Suprapubic skin (tissue), 4 donors: Measurements from ENCODE around the gene SCUBE1. TPM values are rescaled to one million over a fixed set of nuclear protein-coding genes. Genes with fewer than 3 reads are reported as not detected.

ENCODE experiments used
- DNase-seq, 2 donors: peaks; one replicate each; pipeline ENCODE4 v3.0.0-alpha.2; 2019; ENCODE audit warnings: low spot score in 2 of 2
- H3K27ac ChIP-seq: fragments of 200-600 bp; sonication (generic); one replicate; pipeline ENCODE4 v1.5.1; 2019
- H3K27me3 ChIP-seq: fragments of 200-600 bp; sonication (generic); one replicate; pipeline ENCODE4 v1.5.1; 2019
- H3K36me3 ChIP-seq: fragments of 200-600 bp; sonication (generic); one replicate; pipeline ENCODE4 v1.5.1; 2019
- H3K4me1 ChIP-seq: fragments of 200-600 bp; sonication (generic); one replicate; pipeline ENCODE4 v1.5.1; 2019
- H3K4me3 ChIP-seq: fragments of 200-600 bp; sonication (generic); one replicate; pipeline ENCODE4 v1.5.1; 2019; ENCODE audit warnings: mild to moderate bottlenecking
- H3K9me3 ChIP-seq: fragments of 200-600 bp; sonication (generic); one replicate; pipeline ENCODE4 v1.5.1; 2019
- EP300 ChIP-seq: sonication (generic); formaldehyde crosslinking; IDR thresholded peaks from one replicate; pipeline ENCODE4 v1.6.1; 2017; ENCODE audit warnings: antibody characterized with exemption
- POLR2A ChIP-seq, 2 donors: fragments of 450-650 bp; IDR thresholded peaks; one replicate each; pipeline ENCODE4 v1.6.1; 2017; ENCODE audit warnings: antibody characterized with exemption in 2 of 2, mild to moderate bottlenecking in 2 of 2, moderate library complexity in 2 of 2
- POLR2AphosphoS5 ChIP-seq, 3 donors: sonication (generic); formaldehyde crosslinking; IDR thresholded peaks; one replicate each; pipeline ENCODE4 v1.6.1; 2017; ENCODE audit warnings: antibody characterized with exemption in 3 of 3
- WGBS: methylation state at CpG from one replicate; pipeline ENCODE4 v1.1.5; 2018; 5-methylcytosine and 5-hydroxymethylcytosine counted together
- total RNA-seq, 4 donors: library from RNA; depleted of rRNA; stranded (reverse); fragments of >200 nt; gene quantifications; one replicate each; pipeline ENCODE4 v1.1.0, GENCODE V29; 2016
- TF ChIP-seq, protein P1 (sequence below), 2 donors: fragments of 200-600 bp in 1 of 2; fragments of 450-650 bp in 1 of 2; sonication (generic) in 1 of 2; IDR thresholded peaks; one replicate each; pipeline ENCODE4 v1.5.1; 2016 to 2019; ENCODE audit warnings: antibody characterized with exemption in 2 of 2, mild to moderate bottlenecking in 1 of 2, moderate library complexity in 1 of 2

The SCUBE1 gene
- total RNA-seq, 4 donors from 2014 or later = 0.47 to 1.1 (median 0.78) TPM

DNA sequence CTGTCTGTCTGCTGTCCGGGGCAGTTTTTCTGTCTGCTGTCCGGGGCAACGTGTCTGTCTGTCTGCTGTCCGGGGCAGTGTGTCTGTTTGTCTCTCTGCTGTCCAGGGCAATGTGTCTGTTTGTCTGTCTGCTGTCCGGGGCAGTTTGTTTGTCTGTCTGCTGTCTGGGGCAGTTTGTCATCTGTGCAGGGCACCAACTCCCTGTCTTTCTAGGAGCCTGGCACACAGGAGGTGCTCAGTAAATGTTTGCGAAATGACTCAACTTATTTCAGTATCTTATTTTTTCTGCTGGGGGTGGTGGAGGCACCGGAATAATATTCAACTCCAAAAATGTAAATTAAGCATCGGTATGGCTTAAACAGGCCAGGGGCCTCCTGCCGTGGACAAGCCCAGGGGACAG lies 144.2 kb downstream of the SCUBE1 start:
- Histone ChIP-seq H3K4me3 (no peak overlapping the region), H3K27me3 (peaks cover 12% of the 10 kb centered on the region), H3K36me3 (no peaks in the 10 kb centered on the region), H3K4me1 (peaks cover 2% of the 10 kb centered on the region), H3K9me3 (no peaks in the 10 kb centered on the region), H3K27ac (no peak overlapping the region)
- 78% methylated on average over 9 of the region's 9 CpGs for WGBS
- no peak for TF ChIP-seq POLR2A (IDR thresholded peaks at IDR 0.05)
- TF ChIP-seq EP300 = no peak
- TF ChIP-seq, protein P1, sequence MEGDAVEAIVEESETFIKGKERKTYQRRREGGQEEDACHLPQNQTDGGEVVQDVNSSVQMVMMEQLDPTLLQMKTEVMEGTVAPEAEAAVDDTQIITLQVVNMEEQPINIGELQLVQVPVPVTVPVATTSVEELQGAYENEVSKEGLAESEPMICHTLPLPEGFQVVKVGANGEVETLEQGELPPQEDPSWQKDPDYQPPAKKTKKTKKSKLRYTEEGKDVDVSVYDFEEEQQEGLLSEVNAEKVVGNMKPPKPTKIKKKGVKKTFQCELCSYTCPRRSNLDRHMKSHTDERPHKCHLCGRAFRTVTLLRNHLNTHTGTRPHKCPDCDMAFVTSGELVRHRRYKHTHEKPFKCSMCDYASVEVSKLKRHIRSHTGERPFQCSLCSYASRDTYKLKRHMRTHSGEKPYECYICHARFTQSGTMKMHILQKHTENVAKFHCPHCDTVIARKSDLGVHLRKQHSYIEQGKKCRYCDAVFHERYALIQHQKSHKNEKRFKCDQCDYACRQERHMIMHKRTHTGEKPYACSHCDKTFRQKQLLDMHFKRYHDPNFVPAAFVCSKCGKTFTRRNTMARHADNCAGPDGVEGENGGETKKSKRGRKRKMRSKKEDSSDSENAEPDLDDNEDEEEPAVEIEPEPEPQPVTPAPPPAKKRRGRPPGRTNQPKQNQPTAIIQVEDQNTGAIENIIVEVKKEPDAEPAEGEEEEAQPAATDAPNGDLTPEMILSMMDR (IDR thresholded peaks at IDR 0.05) = no peak
- no peak for TF ChIP-seq POLR2AphosphoS5 (IDR thresholded peaks at IDR 0.05)
- no peak for DNase-seq

DNA sequence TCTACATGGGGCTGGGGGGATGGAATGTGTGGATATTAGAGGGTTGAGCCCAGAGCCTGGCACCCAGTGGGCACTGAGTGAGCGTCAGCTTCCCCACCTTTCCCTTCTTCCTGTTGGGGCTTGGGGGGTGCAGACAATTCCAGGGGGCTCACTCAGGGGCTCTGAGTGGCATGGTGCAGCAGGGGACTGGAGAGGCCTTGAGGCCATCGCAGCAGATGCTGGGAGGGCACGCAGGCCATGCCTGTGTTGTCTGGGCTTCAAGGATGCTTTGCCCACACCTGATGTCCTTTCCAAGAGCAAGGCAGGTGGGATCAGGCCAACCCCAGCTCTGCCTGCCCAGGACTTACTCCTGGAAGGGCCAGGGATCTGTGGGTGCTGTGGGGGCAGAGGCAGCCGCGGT lies 145.0 kb downstream of the SCUBE1 start:
- WGBS = 95% methylated on average over 3 of the region's 5 CpGs
- Histone ChIP-seq H3K4me1 (peaks cover 2% of the 10 kb centered on the region), H3K4me3 (no peak overlapping the region), H3K27me3 (peaks cover 12% of the 10 kb centered on the region), H3K36me3 (no peaks in the 10 kb centered on the region), H3K27ac (no peak overlapping the region), H3K9me3 (no peaks in the 10 kb centered on the region)
- no peak for DNase-seq
- TF ChIP-seq EP300 (no peak), POLR2AphosphoS5 (IDR thresholded peaks at IDR 0.05) (no peak), POLR2A (IDR thresholded peaks at IDR 0.05) (no peak)
- TF ChIP-seq, protein P1 (IDR thresholded peaks at IDR 0.05) = no peak

DNA sequence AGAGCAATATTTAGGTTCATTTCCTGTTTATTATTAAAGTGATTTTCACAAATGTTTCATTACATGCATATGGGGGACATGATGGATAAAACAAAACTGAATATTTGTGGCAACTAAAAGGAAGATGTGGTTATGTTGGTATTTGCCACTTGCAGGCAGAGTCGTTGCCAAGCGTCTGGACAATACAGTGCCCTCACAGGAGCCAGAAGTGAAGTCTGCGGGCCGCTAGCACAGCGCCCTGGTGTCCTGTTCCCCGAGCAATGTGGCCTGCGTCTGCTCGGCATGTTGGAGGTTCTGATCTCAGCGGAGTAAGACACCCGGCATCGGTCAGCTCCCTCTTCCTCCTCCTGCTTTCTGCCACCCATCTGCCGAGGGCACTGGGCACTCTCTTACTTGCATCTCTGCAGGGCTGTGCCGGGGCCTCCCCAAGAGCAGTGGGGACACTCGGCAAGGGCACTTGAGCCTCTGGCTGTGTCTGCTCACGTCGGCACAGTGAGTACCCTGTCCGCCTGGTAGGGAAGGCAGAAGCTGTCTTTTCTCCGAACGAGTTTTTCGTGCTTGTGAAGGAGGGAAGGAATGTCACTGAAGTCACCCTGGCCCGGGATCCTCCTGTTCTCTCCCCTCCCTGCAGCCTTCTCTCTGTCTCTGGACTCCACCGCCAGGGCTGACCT lies 145.8 kb downstream of the SCUBE1 start:
- peaks cover 2% of the 10 kb centered on the region for H3K4me1 ChIP-seq
- TF ChIP-seq POLR2AphosphoS5 (IDR thresholded peaks at IDR 0.05) (no peak), POLR2A (IDR thresholded peaks at IDR 0.05) (no peak), EP300 (no peak)
- TF ChIP-seq, protein P1 (IDR thresholded peaks at IDR 0.05) = no peak
- no peaks in the 10 kb centered on the region for H3K36me3 ChIP-seq
- WGBS = 53% methylated on average over 22 of the region's 22 CpGs
- peaks cover 12% of the 10 kb centered on the region for H3K27me3 ChIP-seq
- H3K27ac ChIP-seq = no peak overlapping the region
- H3K9me3 ChIP-seq = no peaks in the 10 kb centered on the region
- no peak overlapping the region for H3K4me3 ChIP-seq
- DNase-seq = no peak

DNA sequence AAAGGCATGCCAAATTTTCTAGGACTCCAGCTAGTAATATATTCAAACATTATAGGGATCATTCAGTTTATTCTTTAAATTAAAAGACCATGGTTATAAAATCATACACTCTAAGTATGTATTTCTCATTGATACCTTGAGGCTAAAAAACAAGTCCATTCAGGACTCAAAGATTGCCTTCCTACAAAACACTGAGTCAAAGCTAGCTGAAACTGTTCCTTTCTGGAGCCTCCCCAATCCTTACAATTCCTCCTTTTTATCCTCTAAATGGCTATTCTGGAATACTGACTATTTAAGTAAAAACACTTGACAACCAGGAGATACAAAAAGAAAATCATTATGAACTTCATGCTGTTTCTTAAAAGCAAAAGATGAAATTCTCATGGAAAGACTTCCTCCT lies 151.3 kb downstream of the SCUBE1 start:
- H3K27ac ChIP-seq = no peak overlapping the region
- no peaks in the 10 kb centered on the region for H3K27me3 ChIP-seq
- TF ChIP-seq EP300 (no peak), POLR2AphosphoS5 (IDR thresholded peaks at IDR 0.05) (no peak), POLR2A (IDR thresholded peaks at IDR 0.05) (no peak)
- TF ChIP-seq, protein P1 (IDR thresholded peaks at IDR 0.05) = no peak
- no peak overlapping the region for H3K4me3 ChIP-seq
- H3K36me3 ChIP-seq = no peaks in the 10 kb centered on the region
- H3K4me1 ChIP-seq = peaks cover 7% of the 10 kb centered on the region
- no peak for DNase-seq
- no peaks in the 10 kb centered on the region for H3K9me3 ChIP-seq

DNA sequence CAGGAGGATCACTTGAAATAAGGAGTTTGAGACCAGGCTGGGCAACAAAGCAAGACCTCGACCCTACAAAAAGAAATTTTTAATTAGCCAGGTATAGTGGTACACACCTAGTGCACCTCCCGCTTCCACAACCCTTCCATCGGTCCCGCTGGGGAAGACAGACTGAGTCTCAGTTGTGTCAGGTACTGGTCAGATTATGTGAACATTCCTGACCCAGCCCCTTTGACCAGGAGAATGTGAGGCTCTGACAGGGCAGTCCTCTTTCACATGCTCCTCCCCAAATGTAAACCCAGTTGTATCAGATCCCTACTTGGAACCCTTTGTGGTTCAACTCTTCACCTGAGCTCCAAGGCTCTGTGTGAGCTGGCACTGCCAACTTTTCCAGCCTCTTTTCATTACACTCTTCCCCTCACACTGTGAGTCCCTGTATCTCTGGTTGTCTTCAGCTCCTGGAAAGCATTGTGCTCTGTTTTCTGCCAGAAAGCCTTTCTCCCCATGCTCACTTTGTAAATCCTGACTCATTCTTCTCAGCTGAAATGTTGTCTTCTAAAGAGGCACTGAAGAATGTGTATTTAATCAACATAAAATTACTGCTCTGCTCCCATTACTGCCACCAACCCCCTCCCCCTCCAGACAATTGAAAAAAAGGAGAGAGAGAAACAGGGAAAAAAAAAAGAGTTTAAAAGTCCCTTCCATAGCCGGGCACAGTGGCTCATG lies 154.2 kb downstream of the SCUBE1 start:
- 90% methylated on average over 5 of the region's 5 CpGs for WGBS
- TF ChIP-seq POLR2A (IDR thresholded peaks at IDR 0.05) = no peak
- no peak for TF ChIP-seq POLR2AphosphoS5 (IDR thresholded peaks at IDR 0.05)
- TF ChIP-seq EP300 = no peak
- TF ChIP-seq, protein P1 (IDR thresholded peaks at IDR 0.05) = no peak
- Histone ChIP-seq H3K4me1 (peaks cover 34% of the 10 kb centered on the region), H3K36me3 (no peaks in the 10 kb centered on the region), H3K9me3 (no peaks in the 10 kb centered on the region), H3K27ac (no peak overlapping the region), H3K4me3 (no peak overlapping the region), H3K27me3 (no peaks in the 10 kb centered on the region)
- DNase-seq = no peak
